Endodermal cell (in vitro differentiated cells): ENCODE data around the gene ATG2B. TPM values are rescaled to one million over a fixed set of nuclear protein-coding genes. Genes with fewer than 3 reads are reported as not detected.

Experiments used
- DNase-seq: peaks from one replicate; pipeline ENCODE4 v3.0.0-alpha.2; 2017
- H3K27ac ChIP-seq: 2 replicates; pipeline ENCODE4 v1.5.1; 2013; ENCODE audit warnings: mild to moderate bottlenecking, low read depth, low read length, moderate library complexity
- H3K27me3 ChIP-seq: 2 replicates; pipeline ENCODE4 v1.6.1; 2013; ENCODE audit warnings: mild to moderate bottlenecking, low read length, moderate library complexity; ENCODE audit not compliant: insufficient read depth, control insufficient read depth, poor library complexity, severe bottlenecking
- H3K36me3 ChIP-seq: 2 replicates; pipeline ENCODE4 v1.7.0; 2013; ENCODE audit warnings: mild to moderate bottlenecking, low read length, moderate library complexity; ENCODE audit not compliant: control insufficient read depth, insufficient read depth
- H3K4me1 ChIP-seq: one replicate; pipeline ENCODE4 v1.7.0; 2013; ENCODE audit warnings: low read length; ENCODE audit not compliant: control insufficient read depth, insufficient read depth
- H3K4me3 ChIP-seq: 2 replicates; pipeline ENCODE4 v1.5.1; 2013; ENCODE audit warnings: mild to moderate bottlenecking, low read length, moderate library complexity
- H3K9ac ChIP-seq: 2 replicates; pipeline ENCODE4 v1.6.1; 2013; ENCODE audit warnings: mild to moderate bottlenecking, low read length, moderate library complexity; ENCODE audit not compliant: poor library complexity, severe bottlenecking; ENCODE audit errors: extremely low read depth
- H3K9me3 ChIP-seq: 2 replicates; pipeline ENCODE4 v1.6.1; 2013; ENCODE audit warnings: mild to moderate bottlenecking, low read length, moderate library complexity; ENCODE audit not compliant: control insufficient read depth
- H3K27ac Mint-ChIP-seq: 2 replicates; pipeline ENCODE4 v1.8.0; 2020; ENCODE audit warnings: mixed read lengths
- H3K27me3 Mint-ChIP-seq: 2 replicates; pipeline ENCODE4 v1.8.0; 2021; ENCODE audit warnings: mild to moderate bottlenecking, mixed read lengths; ENCODE audit not compliant: insufficient read depth
- H3K36me3 Mint-ChIP-seq: 2 replicates; pipeline ENCODE4 v1.8.0; 2020; ENCODE audit warnings: low read depth, mixed read lengths
- H3K4me1 Mint-ChIP-seq: 2 replicates; pipeline ENCODE4 v1.8.0; 2020; ENCODE audit warnings: mixed read lengths
- H3K4me3 Mint-ChIP-seq: 2 replicates; pipeline ENCODE4 v1.8.0; 2020; ENCODE audit warnings: mild to moderate bottlenecking, moderate library complexity, mixed read lengths
- H3K9me3 Mint-ChIP-seq: 2 replicates; pipeline ENCODE4 v1.8.0; 2020; ENCODE audit warnings: mild to moderate bottlenecking, mixed read lengths
- WGBS, 2 experiments: methylation state at CpG; one replicate each; pipeline versions ENCODE4 v1.1.5 to v1.1.7; 2013; ENCODE audit warnings: missing lambda C conversion rate in 2 of 2, mixed read lengths in 1 of 2; ENCODE audit not compliant: insufficient coverage in 1 of 2, insufficient read length in 1 of 2; 5-methylcytosine and 5-hydroxymethylcytosine counted together
- total RNA-seq, 2 donors: library from RNA; stranded (reverse); fragmentation: NEBNext Ultra II Directional in 1 of 2; extraction: Animal tissue kit (Norgen Biotek cat#: 25700) in 1 of 2; gene quantifications; 2 replicates in 1 of 2; 3 replicates in 1 of 2; pipeline ENCODE4 v1.2.1, GENCODE V29; 2021
- TF ChIP-seq, protein P1 (sequence below): fragments of 200-600 bp; sonication (generic); conservative IDR thresholded peaks from 2 replicates; pipeline ENCODE4 v1.5.0; 2021; ENCODE audit warnings: antibody characterized with exemption, mild to moderate bottlenecking

Gene ATG2B
- total RNA-seq, 2 donors from 2014 or later, result 9.7 to 14.1 TPM

DNA sequence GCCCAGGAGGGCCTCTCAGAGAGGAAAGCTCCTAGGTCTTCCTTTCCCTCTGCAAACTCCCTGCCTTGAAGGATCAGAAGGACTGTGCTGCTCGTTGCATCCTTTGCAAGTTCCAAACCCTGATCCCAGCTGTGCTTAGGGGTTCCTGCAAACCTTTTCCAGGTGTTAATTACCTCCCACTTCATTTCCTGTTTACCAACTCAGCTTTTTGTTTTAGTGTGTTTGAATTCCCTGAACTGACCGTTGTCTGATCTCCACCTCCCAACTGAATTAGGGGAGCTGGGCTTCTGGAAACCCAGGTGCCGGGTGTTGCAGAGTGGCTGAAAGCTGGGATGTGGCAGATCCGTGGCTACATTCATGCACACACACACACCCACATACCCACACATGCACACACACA, 127.7 kb downstream of the ATG2B start:
- peak overlapping the region; percentile 27 for H3K27ac Mint-ChIP-seq
- Histone ChIP-seq H3K27me3 (no peaks in the 10 kb centered on the region), H3K4me3 (no peak overlapping the region), H3K9me3 (no peaks in the 10 kb centered on the region), H3K4me1 (peaks cover 11% of the 10 kb centered on the region), H3K36me3 (no peaks in the 10 kb centered on the region), H3K27ac (no peak overlapping the region), H3K9ac (no peak overlapping the region)
- TF ChIP-seq, protein P1, sequence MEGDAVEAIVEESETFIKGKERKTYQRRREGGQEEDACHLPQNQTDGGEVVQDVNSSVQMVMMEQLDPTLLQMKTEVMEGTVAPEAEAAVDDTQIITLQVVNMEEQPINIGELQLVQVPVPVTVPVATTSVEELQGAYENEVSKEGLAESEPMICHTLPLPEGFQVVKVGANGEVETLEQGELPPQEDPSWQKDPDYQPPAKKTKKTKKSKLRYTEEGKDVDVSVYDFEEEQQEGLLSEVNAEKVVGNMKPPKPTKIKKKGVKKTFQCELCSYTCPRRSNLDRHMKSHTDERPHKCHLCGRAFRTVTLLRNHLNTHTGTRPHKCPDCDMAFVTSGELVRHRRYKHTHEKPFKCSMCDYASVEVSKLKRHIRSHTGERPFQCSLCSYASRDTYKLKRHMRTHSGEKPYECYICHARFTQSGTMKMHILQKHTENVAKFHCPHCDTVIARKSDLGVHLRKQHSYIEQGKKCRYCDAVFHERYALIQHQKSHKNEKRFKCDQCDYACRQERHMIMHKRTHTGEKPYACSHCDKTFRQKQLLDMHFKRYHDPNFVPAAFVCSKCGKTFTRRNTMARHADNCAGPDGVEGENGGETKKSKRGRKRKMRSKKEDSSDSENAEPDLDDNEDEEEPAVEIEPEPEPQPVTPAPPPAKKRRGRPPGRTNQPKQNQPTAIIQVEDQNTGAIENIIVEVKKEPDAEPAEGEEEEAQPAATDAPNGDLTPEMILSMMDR, result no peak
- peaks cover 7% of the 10 kb centered on the region for H3K36me3 Mint-ChIP-seq
- peaks cover 30% of the 10 kb centered on the region for H3K4me1 Mint-ChIP-seq
- H3K9me3 Mint-ChIP-seq, result no peaks in the 10 kb centered on the region
- peak; percentile 73 for DNase-seq
- WGBS, 2 experiments, result 84 to 100% methylated on average over 1 to 4 of the region's 4 CpGs
- H3K27me3 Mint-ChIP-seq, result no peaks in the 10 kb centered on the region
- no peak overlapping the region for H3K4me3 Mint-ChIP-seq

DNA sequence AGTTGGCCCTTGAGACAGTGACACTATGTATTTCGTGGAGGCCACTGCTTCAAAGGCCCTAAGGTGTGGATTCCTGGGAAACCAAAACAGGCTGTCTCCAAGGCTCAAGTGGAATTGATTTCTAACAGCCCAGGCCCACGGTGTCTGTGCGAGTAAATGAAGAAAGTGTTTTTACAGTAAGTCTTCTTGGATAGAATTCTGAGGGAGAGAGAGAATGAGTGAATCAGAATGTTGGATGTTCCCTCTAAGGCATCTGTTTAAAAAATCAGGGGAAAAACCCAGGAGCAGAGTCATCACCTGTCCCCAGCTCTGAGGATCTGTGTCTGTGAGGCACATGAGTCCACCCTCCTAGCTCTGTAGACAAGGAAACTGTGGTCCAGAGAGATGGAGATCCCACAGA, 129.5 kb downstream of the ATG2B start:
- Mint-ChIP-seq H3K27me3 (no peaks in the 10 kb centered on the region), H3K4me1 (peaks cover 26% of the 10 kb centered on the region), H3K36me3 (peaks cover 2% of the 10 kb centered on the region), H3K9me3 (peaks cover 1% of the 10 kb centered on the region), H3K27ac (no peak overlapping the region), H3K4me3 (no peak overlapping the region)
- no peak overlapping the region for H3K9ac ChIP-seq
- no peak overlapping the region for H3K27ac ChIP-seq
- TF ChIP-seq, protein P1, result no peak
- peaks cover 4% of the 10 kb centered on the region for H3K9me3 ChIP-seq
- peaks cover 5% of the 10 kb centered on the region for H3K4me1 ChIP-seq
- no peaks in the 10 kb centered on the region for H3K36me3 ChIP-seq
- no peak for DNase-seq
- H3K4me3 ChIP-seq, result no peak overlapping the region
- H3K27me3 ChIP-seq, result no peaks in the 10 kb centered on the region
- 93 to 94% methylated on average over 3 of the region's 3 CpGs for WGBS, 2 experiments

GRCh38 chr14:96232506-96232905, 130.6 kb downstream of the ATG2B start:
- no peaks in the 10 kb centered on the region for H3K27me3 Mint-ChIP-seq
- Histone ChIP-seq H3K27me3 (no peaks in the 10 kb centered on the region), H3K4me1 (peaks cover 5% of the 10 kb centered on the region), H3K4me3 (no peak overlapping the region), H3K36me3 (no peaks in the 10 kb centered on the region), H3K27ac (no peak overlapping the region), H3K9me3 (peaks cover 15% of the 10 kb centered on the region), H3K9ac (no peak overlapping the region)
- peaks cover 13% of the 10 kb centered on the region for H3K9me3 Mint-ChIP-seq
- H3K4me3 Mint-ChIP-seq, result no peak overlapping the region
- H3K36me3 Mint-ChIP-seq, result peaks cover 12% of the 10 kb centered on the region
- TF ChIP-seq, protein P1, result no peak
- WGBS, 2 experiments, result 86 to 89% methylated on average over 10 to 11 of the region's 11 CpGs
- H3K27ac Mint-ChIP-seq, result peak overlapping the region; percentile 64
- peaks cover 26% of the 10 kb centered on the region for H3K4me1 Mint-ChIP-seq
- DNase-seq, result no peak
